ENCODE data around the gene DCD. TPM values are rescaled to one million over a fixed set of nuclear protein-coding genes. Genes with fewer than 3 reads are reported as not detected.

DCD gene
- total and polyA plus RNA-seq, 2 of the 8 experiments (the other 6 are each of a cell fraction or from before 2014, with no cell fraction given), result not detected

DNA sequence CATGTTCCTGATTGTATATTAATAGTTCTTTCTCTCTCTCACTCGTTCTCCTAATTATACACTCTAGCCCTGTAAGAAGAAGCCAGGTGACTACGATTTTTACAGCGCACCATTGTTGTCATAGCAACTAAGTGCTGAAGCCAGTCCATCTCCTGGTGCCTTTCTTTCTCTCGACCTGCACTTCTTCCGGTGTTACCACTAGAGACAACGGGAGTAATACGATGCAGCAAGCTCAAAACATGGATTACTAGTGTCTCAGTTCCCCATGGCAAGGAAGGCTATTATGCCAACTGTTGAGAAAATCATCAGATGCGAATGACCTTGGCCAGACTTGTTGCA is 40.8 kb upstream of the DCD start:
- no peak overlapping the region for H3K56ac ChIP-seq (replicated peaks; ENCODE audit: insufficient read length, low read depth, low read length)
- H3K79me2 ChIP-seq (ENCODE audit: control insufficient read depth in 1 of 2, insufficient read depth in 2 of 2, low read length in 2 of 2), result no peaks in the 10 kb centered on the region; a peak in 1 of 4 replicates
- H3K36me3 ChIP-seq (ENCODE audit: control insufficient read depth in 2 of 4, insufficient read depth in 4 of 4, low read length in 3 of 4), result no peaks in the 10 kb centered on the region; a peak in 1 of 8 replicates
- H2BK20ac ChIP-seq (ENCODE audit: low read length), result peak overlapping the region; percentile 62
- H2AFZ ChIP-seq (ENCODE audit: low read length), result no peak overlapping the region; the same call in 1 of the 2 replicates
- H3K14ac ChIP-seq (ENCODE audit: insufficient read length), result no peak overlapping the region
- no peak for FAIRE-seq
- no peak overlapping the region for H3K4ac ChIP-seq (replicated peaks; ENCODE audit: insufficient read length, low read depth, low read length)
- no peak overlapping the region for H2BK120ac ChIP-seq (replicated peaks; ENCODE audit: low read depth, low read length)
- H3K79me1 ChIP-seq (ENCODE audit: low read depth, low read length), result no peaks in the 10 kb centered on the region
- no peak overlapping the region for H4K91ac ChIP-seq (replicated peaks; ENCODE audit: insufficient read length, low read length)
- no peak overlapping the region for H2BK5ac ChIP-seq (ENCODE audit: low read depth, low read length)
- peaks cover 5 to 6% of the 10 kb centered on the region in 2 experiments; a peak in 1 of 4 replicates for H3K9me3 ChIP-seq (ENCODE audit: insufficient read depth in 2 of 2, low read depth in 1 of 2, low read length in 1 of 2)
- H3K18ac ChIP-seq (ENCODE audit: extremely low read depth, low read length), result no peak overlapping the region
- H2BK15ac ChIP-seq (ENCODE audit: low read length), result peak overlapping the region; percentile 82; the same call in 1 of the 2 replicates
- no peak overlapping the region for H2BK12ac ChIP-seq (ENCODE audit: low read depth, low read length)
- H4K20me1 ChIP-seq (replicated peaks in 1 of 2; ENCODE audit: control insufficient read depth in 1 of 2, insufficient read depth in 2 of 2, low read length in 2 of 2), result no peaks in the 10 kb centered on the region
- H3K27ac ChIP-seq (ENCODE audit: low read depth, low read length), result no peak overlapping the region
- no peak overlapping the region for H3K4me3 ChIP-seq (ENCODE audit: extremely low read depth in 1 of 4, insufficient read depth in 2 of 4, low read depth in 3 of 4, low read length in 4 of 4)
- H3K23me2 ChIP-seq (ENCODE audit: low read depth, low read length), result no peaks in the 10 kb centered on the region; the same call in 1 of the 2 replicates
- H4K5ac ChIP-seq (ENCODE audit: insufficient read length, low read depth, low read length), result no peak overlapping the region
- no peak overlapping the region for H3K4me2 ChIP-seq (ENCODE audit: insufficient read depth in 1 of 2, low read depth in 2 of 2, low read length in 2 of 2)
- H3K9ac ChIP-seq (replicated peaks in 1 of 4; ENCODE audit: extremely low read depth in 1 of 4, low read depth in 3 of 4, low read length in 3 of 4), result no peak overlapping the region
- WGBS, 2 experiments (ENCODE audit: extremely low coverage in 1 of 2, insufficient coverage in 1 of 2, insufficient read length in 1 of 2, insufficient replicate concordance in 2 of 2, low coverage in 1 of 2, low lambda C conversion rate in 2 of 2, missing lambda C conversion rate in 1 of 2), result 78% methylated on average over 8 of the region's 8 CpGs; no CpG with 5 or more reads in 1 of the 2 experiments
- H3K23ac ChIP-seq (ENCODE audit: insufficient read length), result no peak overlapping the region
- H4K8ac ChIP-seq (ENCODE audit: extremely low read depth, insufficient read depth, low read length), result no peak overlapping the region
- CTCF ChIA-PET (ENCODE audit: partially characterized antibody), result interaction anchor here (0.5 to 5.9 kb wide), 9 partner anchors 8 to 447 kb away, joined by 3 to 54 read pairs (median 5); no protein-coding TSS in a partner anchor
- DNase-seq (ENCODE audit: low read depth in 1 of 2, low spot score in 2 of 2), result no peak
- POLR2A ChIA-PET (ENCODE audit: partially characterized antibody), result interaction anchor here (1.7 kb wide), 1 partner anchor 9 kb away, joined by 6 read pairs; no protein-coding TSS in a partner anchor
- H3K4me1 ChIP-seq (replicated peaks in 1 of 4; ENCODE audit: control insufficient read depth in 3 of 4, insufficient read depth in 4 of 4, low read length in 3 of 4), result peaks cover 8 to 10% (median 10%) of the 10 kb centered on the region in 4 experiments; a peak in 6 of 7 replicates
- H2AK5ac ChIP-seq (ENCODE audit: low read depth, low read length), result no peak overlapping the region
- H3K27me3 ChIP-seq (replicated peaks in 1 of 4; ENCODE audit: control insufficient read depth in 3 of 4, extremely low read depth in 1 of 4, insufficient read depth in 3 of 4, low read length in 3 of 4), result no peaks in the 10 kb centered on the region; a peak in 1 of 7 replicates
- TF ChIP-seq SIN3A (conservative IDR thresholded peaks at IDR 0.05 in 1 of 2, IDR thresholded peaks at IDR 0.05 in 1 of 2; ENCODE audit: low read depth in 1 of 2, low read length in 2 of 2), result no peak
- TF ChIP-seq BACH1 (IDR thresholded peaks at IDR 0.05; ENCODE audit: low read length), result no peak
- no peak for TF ChIP-seq BCL11A (IDR thresholded peaks at IDR 0.05; ENCODE audit: low read depth in 2 of 2, low read length in 2 of 2)
- no peak for TF ChIP-seq SUZ12 (IDR thresholded peaks at IDR 0.05; ENCODE audit: low read length)
- TF ChIP-seq KDM1A (IDR thresholded peaks at IDR 0.05; ENCODE audit: borderline replicate concordance, low read length), result no peak
- no peak for TF ChIP-seq CHD1 (IDR thresholded peaks at IDR 0.05; ENCODE audit: low read depth, low read length)
- TF ChIP-seq EZH2 (IDR thresholded peaks at IDR 0.05; ENCODE audit: low read depth, low read length, severe bottlenecking), result no peak
- TF ChIP-seq SIX5 (IDR thresholded peaks at IDR 0.05; ENCODE audit: low read depth, low read length), result no peak
- TF ChIP-seq BRCA1 (IDR thresholded peaks at IDR 0.05; ENCODE audit: low read depth, low read length), result no peak
- TF ChIP-seq SP2 (IDR thresholded peaks at IDR 0.05; ENCODE audit: low read length), result no peak
- no peak for TF ChIP-seq CEBPB (IDR thresholded peaks at IDR 0.05; ENCODE audit: low read depth, low read length)
- TF ChIP-seq, protein P1, sequence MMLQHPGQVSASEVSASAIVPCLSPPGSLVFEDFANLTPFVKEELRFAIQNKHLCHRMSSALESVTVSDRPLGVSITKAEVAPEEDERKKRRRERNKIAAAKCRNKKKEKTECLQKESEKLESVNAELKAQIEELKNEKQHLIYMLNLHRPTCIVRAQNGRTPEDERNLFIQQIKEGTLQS (IDR thresholded peaks at IDR 0.05; ENCODE audit: insufficient read depth, low read depth, low read length), result no peak
- no peak for TF ChIP-seq JUND (IDR thresholded peaks at IDR 0.05; ENCODE audit: low read length)
- no peak for TF ChIP-seq MAFK (IDR thresholded peaks at IDR 0.05; ENCODE audit: low read depth, low read length)
